ENCODE data around the gene RPL7A.

DNA sequence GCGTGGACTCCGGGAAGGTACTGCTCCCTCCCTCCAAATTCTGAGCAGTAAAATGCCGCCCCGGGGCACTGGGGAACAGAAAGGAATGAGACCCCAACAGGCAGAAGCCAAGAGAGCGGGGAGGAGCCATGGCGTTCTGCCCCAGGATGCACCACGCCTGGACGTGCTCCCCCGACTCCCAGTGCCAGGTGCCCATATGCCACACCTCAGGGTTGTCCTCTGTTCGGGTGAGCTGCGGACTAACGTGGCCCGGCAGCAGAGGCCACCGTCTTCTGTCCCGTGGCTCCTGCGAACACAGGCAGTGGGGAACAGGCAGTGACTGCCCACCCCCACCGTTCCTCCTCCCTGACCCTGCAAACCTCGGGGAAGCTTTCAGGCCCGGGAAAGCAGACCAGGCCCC lies 16.8 kb upstream of the RPL7A start:
- TF ChIP-seq TGIF2 (CRISPR knock-in tag; IDR thresholded peaks at IDR 0.05) (no peak), CHCHD3 (CRISPR knock-in tag; IDR thresholded peaks at IDR 0.05) (no peak), NBN (conservative IDR thresholded peaks at IDR 0.05) (no peak), ZNF556 (CRISPR knock-in tag; IDR thresholded peaks at IDR 0.05; ENCODE audit: borderline replicate concordance) (no peak)
- TF ChIP-seq, protein P1, sequence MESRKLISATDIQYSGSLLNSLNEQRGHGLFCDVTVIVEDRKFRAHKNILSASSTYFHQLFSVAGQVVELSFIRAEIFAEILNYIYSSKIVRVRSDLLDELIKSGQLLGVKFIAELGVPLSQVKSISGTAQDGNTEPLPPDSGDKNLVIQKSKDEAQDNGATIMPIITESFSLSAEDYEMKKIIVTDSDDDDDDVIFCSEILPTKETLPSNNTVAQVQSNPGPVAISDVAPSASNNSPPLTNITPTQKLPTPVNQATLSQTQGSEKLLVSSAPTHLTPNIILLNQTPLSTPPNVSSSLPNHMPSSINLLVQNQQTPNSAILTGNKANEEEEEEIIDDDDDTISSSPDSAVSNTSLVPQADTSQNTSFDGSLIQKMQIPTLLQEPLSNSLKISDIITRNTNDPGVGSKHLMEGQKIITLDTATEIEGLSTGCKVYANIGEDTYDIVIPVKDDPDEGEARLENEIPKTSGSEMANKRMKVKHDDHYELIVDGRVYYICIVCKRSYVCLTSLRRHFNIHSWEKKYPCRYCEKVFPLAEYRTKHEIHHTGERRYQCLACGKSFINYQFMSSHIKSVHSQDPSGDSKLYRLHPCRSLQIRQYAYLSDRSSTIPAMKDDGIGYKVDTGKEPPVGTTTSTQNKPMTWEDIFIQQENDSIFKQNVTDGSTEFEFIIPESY (CRISPR knock-in tag; IDR thresholded peaks at IDR 0.05): no peak

Data from HepG2 (cell line).